ENCODE measurements around the gene IL17A. TPM values are rescaled to one million over a fixed set of nuclear protein-coding genes. Genes with fewer than 3 reads are reported as not detected.

Gene IL17A
- total and polyA plus RNA-seq, 2 donors (not counting 3 experiments of a cell fraction or from before 2014, with no cell fraction given): not detected

GRCh38 chr6:52213127-52213526, 27.0 kb downstream of the IL17A start:
- ChIA-PET POLR2A (no interaction called here), CTCF (no interaction called here)
- TF ChIP-seq POLR2AphosphoS5 (IDR thresholded peaks at IDR 0.05; ENCODE audit: insufficient read depth, low read depth, low read length) (no peak), EZH2 (IDR thresholded peaks at IDR 0.05; ENCODE audit: borderline replicate concordance, low read depth, low read length, severe bottlenecking) (no peak), MYC (IDR thresholded peaks at IDR 0.05; ENCODE audit: low read depth, low read length) (no peak), POLR2A (IDR thresholded peaks at IDR 0.05; ENCODE audit: low read depth, low read length) (no peak), GATA2 (IDR thresholded peaks at IDR 0.05; ENCODE audit: insufficient read depth, insufficient read length, low read depth, low read length) (no peak), JUN (IDR thresholded peaks at IDR 0.05; ENCODE audit: borderline replicate concordance, insufficient read depth, insufficient read length, low read depth) (no peak), FOS (IDR thresholded peaks at IDR 0.05; ENCODE audit: borderline replicate concordance, insufficient read depth, low read length) (no peak), MAX (IDR thresholded peaks at IDR 0.05; ENCODE audit: insufficient read depth, insufficient read length) (no peak), CTCF (IDR thresholded peaks at IDR 0.05; ENCODE audit: extremely low read depth in 1 of 2, insufficient read depth in 1 of 2, low read depth in 1 of 2, low read length in 2 of 2) (no peak)
- Histone ChIP-seq H3K79me2 (ENCODE audit: control insufficient read depth, insufficient read depth, low read length) (no peaks in the 10 kb centered on the region), H4K20me1 (replicated peaks; ENCODE audit: control insufficient read depth, extremely low read depth, insufficient read depth, low read length) (no peaks in the 10 kb centered on the region), H3K9ac (replicated peaks; ENCODE audit: extremely low read depth, insufficient read depth, low read length) (no peak overlapping the region), H2AFZ (ENCODE audit: low read depth, low read length) (no peak overlapping the region), H3K36me3 (ENCODE audit: control insufficient read depth in 2 of 2, extremely low read depth in 1 of 2, insufficient read depth in 2 of 2, low read length in 2 of 2) (no peaks in the 10 kb centered on the region), H3K9me1 (replicated peaks; ENCODE audit: control insufficient read depth, extremely low read depth, insufficient read depth, low read length) (no peaks in the 10 kb centered on the region), H3K4me1 (ENCODE audit: control insufficient read depth, extremely low read depth, insufficient read depth, low read length) (no peaks in the 10 kb centered on the region), H3K27ac (ENCODE audit: insufficient read depth, low read depth, low read length) (no peak overlapping the region), H3K4me2 (ENCODE audit: insufficient read depth, low read length) (no peak overlapping the region), H3K27me3 (ENCODE audit: control insufficient read depth in 2 of 2, insufficient read depth in 2 of 2, low read length in 2 of 2) (peaks cover 2% of the 10 kb centered on the region in 2 experiments), H3K4me3 (replicated peaks in 1 of 3; ENCODE audit: insufficient read depth in 1 of 3, low read depth in 1 of 3, low read length in 3 of 3) (no peak overlapping the region), H3K9me3 (replicated peaks; ENCODE audit: control insufficient read depth, insufficient read depth, low read length) (no peaks in the 10 kb centered on the region)
- dilution Hi-C loops (cut with MboI; ENCODE audit: extremely low pct_ligation_motif_present, low sequenced_read_pairs) (no loop called here), intact Hi-C loops (cut with micrococcal nuclease) (no loop called here)
- FAIRE-seq: no peak
- BruUV-seq (replicated peaks): no TSS peak
- DNase-seq (ENCODE audit: low read depth, low spot score): no peak

Data from endothelial cell of umbilical vein (primary cell).